Effector CD4-positive, alpha-beta T cell (primary cell): ENCODE data around the gene PELI1.
"Not testable (repeated sequence)": the region's sequence is repeated elsewhere in the genome, so short reads cannot be mapped to it uniquely, and the experiment has no call there.

Source experiments
- DNase-seq: peaks from one replicate; pipeline ENCODE4 v3.0.0-alpha.2; 2020

Gene PELI1

DNA sequence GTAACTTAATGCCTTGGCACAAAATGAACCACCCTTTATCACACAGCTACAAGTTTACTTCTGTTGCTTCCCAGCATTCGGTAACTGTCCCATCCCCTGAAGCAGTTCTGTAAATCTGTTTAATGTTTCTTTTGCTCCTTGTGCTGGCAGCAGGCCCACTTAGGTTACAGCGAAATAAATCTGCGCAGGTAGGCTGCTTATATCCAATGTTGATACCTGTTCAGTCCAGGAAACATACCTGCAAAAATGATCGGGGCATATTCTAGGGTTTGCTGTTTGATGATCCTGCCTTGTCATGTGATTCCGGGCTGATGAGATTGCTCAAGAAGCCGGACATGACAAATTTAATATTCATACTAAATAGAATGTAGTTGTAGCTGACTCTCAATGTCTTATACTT lies 23.3 kb downstream of the PELI1 start:
- no peak for DNase-seq

DNA sequence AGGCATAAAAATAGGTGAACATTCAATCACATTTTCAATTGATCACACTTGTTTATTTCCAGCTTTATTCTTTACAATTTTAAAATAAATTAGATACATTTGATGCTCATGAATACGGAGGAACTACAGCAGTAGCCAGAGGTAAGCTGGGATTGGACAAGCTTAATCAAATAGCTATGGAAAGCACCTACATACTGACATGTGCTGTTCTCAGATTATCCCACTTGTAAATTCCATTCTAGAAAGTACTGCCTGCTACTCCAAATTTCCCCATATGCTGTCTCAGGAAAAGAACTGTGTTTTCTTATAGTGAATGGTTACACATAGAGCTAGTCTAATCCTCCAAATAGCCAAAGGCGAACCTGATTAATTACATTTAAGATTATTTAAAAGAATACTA lies 24.2 kb downstream of the PELI1 start:
- no peak for DNase-seq

DNA sequence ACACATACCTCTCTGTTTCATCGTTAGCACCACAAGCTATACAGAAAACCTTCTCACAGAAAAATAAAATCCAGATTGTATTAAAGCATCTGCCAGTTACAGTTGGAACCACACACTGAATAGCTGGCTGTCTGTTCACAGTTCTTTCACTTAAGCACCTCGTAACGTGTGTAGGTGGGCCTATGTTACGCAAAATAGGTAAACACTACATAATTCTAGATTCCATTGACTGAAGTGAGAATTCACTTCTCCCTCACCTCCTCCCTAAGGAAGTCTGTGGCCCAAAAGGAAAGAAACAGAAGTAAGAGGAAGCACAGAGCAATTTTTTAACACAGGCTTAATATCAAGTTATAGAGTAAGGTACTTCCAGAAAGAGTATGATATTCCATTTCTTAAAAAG lies 24.9 kb downstream of the PELI1 start:
- no peak for DNase-seq

DNA sequence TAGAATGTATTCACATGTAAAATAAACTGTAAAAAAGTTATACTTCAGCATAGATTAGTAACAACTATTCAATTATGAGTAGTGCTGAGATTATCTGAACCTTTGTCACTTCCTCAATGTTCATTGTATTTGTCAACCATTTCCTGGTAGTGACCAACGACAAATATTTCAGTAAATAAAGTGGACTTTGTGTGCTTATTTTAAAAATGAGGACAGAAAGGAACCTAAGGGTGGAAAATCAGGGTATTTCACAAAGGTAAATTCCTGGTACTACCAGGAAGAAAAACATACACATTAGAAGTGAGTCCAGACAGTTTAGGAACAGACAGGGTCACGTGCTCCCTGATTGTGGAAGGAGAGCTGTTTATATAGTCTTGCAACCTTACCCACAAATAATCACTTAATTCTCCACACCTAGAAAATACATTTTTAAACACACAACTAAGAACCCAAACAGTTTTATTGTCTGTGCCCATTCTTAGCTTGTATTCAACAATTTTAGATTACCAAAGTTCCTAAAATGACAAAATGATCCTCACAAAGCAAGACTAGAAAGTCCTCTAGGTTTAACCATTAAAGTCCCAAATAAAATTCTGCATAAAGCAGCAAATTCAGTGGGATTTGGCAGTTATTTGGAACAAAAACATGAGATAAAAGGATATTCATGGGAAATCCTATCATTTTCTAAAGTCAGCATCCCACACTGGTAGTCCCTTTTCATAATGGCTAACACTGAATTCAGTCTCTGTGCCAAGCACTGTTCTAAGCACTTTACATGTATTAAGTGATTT lies 28.2 kb downstream of the PELI1 start:
- DNase-seq, result no peak

DNA sequence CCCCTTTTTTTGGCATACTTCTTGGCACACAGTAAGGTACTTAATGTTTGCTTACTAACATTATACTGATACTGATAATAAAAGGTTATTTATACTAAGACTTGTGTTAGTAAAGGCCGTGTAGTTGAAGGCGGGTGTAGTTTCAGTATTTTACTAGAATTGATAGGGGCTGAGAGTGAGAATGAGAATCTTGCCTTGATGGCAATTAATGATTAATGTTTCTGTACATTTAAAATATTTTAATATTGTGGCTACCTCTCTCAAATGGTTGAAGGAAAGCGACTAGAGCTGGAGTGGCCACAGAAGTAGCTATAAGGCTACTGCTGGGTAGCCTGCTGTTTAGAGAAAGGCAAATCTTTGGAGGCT lies 29.3 kb downstream of the PELI1 start:
- DNase-seq, result no peak

DNA sequence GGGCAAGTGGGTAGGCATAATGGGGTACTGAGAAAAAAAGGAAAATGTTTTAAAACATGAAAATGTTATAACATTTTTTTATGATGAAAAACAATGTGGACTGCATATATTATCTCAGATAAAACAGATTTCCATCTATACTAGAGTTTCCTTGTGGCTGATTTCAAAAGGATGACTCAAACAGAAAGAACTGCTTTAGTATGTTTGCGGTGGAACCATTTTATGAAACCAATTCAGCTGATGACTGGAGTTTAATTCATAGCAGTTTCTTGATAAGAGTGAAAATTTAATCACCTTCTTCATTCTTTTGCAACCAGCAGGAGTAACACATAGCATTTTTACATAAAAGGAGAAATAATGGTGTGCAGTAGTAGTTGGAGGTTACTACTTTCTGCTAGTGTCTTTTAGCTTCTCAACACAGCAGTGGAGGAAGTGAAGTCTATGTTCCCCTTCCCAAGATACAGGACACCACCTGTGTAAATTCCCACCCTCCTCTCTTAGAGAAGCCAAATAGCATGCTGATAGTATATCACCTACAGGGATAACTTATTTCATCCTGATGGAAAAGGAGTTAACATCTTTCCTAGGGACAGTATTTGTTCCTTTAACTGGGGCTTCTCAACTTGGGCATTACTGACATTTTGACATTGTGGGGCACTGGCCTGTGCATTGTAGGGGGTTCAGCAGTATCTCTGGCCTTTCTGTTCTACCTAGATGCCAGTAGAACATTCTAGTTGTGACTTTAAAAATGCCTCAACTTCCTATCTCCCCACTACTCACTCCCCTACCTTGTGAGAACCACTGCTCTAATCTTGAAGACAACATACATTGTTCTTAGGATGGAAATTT lies 29.9 kb downstream of the PELI1 start:
- DNase-seq, result no peak

DNA sequence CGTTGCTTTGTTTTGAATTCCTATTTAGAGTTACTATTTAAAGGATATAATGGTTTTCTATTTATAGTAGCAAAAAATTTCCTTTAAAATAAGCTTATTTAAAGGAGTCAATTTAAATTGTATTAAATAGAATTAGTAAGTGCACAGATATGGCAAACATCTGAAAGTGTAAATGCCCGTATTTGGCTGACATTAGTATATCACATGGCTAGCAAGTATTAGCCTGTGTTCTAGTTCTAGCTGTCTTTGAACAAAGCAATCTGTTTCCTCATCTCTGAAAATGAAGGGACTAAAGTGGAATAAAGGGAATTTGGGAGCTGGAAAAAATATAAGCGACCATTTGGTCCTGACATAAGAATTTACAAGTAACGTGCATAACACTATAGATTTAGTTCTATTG lies 32.2 kb downstream of the PELI1 start:
- no peak for DNase-seq

DNA sequence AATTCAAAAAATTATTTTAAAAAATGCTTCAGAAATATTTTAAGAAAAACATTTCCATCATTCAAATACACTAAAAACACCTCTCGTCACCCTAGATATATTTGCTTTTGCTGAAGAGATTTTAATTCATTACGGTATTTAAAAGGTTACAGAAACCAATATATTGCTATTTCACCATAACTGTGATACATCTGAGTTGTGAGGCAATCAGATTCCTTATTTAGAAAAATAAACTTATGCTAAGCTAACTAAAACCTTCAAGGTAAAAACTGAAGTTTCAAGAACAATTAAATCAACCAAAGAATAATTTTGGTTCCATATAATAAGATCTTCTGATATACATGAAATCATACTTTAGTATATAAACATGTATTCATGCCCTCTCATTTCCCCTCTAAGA lies 32.8 kb downstream of the PELI1 start:
- DNase-seq, result no peak

DNA sequence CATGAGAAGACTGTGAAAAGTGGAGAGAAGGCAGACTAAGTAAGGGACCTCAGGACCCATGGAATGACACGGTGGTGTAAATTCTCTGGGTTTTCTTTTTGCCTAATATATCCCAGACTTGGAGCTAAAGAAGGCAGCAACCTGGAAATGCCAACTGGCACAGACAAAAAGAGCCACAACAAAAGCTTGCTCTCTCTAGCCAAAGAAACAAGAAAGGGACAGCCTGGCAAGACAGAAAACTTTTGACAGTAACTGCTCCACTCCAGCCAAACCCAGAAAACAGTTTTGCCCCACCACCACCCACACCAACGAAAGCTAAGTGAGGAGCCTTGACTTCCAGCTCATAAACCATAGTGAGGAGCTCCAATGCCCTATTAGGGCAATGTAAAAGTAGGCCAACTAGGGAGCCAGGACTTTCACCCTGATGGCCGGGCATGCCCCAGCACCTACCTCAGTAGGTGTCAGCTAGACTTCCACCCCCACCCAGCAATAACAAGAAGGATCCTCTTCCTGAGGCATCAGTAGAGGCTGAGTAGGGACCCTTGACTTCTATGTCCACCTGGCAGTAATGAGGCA lies 35.5 kb downstream of the PELI1 start:
- DNase-seq, result no peak

DNA sequence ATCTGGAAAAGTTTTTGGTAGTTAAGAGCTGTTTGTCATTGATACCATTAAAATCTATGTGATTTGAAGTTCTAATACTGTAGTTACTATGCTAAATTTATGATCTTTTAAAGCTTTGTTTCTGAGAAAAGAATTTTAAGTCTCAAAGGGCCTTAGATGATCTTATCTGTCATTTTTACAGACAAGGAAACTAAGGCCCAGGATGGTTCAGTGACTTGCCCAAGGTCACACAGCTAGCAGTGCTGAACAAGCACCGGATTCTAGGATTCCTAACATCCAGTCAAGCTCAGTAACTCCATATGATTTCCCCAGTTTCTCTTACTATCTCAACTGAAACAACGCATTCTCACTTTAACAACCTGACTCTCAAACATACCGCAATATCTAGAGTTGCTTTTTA lies 37.7 kb downstream of the PELI1 start:
- DNase-seq, result no peak

DNA sequence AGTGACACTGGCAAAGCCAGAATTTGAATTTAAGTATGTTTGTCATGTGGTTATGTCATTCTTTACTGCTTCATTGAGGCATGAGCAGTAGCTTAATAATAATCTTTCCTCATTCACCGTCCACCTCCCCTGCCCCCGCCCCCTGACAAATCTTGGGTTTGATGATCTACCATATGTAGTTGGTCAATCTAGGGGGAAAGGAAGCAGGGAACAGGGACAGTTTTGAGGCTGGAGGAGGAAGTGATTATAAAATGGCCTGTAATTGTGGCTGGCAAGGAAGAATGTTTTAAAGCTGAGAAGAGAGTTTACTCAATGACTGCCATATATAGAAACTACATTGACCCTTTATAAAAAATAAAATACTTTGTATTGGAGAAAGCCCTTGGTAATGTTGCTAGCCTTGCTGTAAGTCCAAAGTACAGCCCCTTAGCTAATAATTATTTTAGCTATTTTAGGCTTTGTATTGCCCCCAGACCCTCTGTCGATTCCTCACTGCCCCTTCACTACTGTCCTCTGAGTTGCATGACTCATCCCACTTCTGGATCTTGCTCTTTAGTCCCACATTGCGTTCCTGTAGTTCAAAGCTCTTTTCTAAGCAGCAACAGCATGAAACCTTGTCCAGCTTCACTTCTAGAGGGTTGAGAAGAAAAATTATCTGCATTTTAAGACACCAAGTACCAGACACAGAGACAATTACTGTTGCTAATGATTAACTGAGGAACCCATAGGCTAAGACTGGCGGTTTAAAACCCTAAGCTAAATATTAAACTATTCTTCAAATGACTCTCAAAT lies 38.4 kb downstream of the PELI1 start:
- no peak for DNase-seq

DNA sequence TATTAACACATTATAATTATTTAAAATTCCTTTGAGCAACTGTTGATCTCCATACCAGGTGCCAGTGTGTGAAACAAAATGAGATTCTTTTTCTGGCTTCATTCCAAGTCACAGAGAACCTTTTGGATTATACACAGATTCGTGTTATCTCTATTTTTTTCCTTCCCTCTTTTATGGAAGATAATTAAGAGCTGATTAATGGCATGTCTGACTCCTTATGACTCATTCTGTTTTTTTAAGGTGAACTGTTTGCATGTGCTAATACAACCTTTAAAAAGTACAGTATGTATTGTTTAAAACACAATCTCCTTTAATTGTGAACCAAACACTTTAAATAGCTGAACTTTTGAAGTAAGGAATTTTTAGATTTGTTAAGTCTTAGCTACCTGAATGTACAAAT lies 39.3 kb downstream of the PELI1 start:
- DNase-seq, result no peak

DNA sequence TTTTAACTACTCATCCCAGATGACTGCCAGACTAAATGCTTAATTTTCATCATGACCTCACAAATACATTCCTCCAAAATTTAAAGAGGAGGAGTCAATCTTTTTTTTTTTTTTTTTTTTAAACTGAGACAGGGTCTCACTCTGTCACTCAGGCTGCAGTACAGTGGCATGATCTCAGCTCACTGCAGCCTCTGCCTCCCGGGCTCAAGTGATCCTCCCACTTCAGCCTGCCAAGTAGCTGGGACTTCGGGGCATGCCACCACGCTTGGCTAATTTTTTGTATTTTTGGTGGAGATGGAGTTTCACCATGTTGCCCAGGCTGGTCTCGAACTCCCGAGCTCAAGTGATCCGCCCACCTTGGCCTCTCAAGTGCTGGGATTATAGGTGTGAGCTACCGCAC lies 41.5 kb downstream of the PELI1 start:
- DNase-seq, result not testable (repeated sequence)

DNA sequence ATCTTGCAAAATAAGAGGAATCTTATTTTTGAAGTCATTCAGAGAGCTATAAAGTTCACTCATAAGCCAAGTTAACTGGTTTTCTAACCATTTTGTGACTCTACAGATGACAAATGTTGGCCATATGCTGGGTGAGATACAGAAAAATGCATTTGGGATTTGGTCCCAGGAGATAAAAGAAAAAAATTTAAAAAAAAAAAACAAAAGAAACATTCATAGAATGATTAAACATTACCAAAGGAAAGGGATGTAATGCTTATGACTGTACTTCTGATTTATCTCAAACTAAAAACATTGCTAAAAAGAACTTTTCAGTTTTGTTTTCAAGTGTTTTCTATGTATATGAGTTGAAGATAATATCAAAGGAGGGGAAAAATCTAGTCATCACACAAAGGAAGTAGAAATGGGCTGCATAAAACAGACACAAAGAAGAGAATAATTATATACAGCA lies 43.1 kb downstream of the PELI1 start:
- no peak for DNase-seq

DNA sequence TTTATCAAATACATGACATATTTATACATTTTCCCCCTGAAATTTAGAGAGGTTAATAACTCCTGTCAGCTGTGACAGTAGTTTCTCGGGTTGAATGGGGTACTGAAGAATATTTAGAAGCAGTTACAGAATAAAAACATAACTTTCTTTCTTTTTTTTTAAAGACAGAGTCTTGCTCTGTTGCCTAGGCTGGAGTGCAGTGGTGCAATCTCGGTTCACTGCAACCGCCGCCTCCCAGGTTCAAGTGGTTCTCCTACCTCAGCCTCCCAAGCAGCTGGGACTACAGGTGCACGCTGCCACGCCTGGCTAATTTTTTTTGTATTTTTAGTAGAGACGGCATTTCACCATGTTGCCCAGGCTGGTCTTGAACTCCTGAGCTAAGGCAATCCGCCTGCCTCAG lies 43.6 kb downstream of the PELI1 start:
- not testable (repeated sequence) for DNase-seq

DNA sequence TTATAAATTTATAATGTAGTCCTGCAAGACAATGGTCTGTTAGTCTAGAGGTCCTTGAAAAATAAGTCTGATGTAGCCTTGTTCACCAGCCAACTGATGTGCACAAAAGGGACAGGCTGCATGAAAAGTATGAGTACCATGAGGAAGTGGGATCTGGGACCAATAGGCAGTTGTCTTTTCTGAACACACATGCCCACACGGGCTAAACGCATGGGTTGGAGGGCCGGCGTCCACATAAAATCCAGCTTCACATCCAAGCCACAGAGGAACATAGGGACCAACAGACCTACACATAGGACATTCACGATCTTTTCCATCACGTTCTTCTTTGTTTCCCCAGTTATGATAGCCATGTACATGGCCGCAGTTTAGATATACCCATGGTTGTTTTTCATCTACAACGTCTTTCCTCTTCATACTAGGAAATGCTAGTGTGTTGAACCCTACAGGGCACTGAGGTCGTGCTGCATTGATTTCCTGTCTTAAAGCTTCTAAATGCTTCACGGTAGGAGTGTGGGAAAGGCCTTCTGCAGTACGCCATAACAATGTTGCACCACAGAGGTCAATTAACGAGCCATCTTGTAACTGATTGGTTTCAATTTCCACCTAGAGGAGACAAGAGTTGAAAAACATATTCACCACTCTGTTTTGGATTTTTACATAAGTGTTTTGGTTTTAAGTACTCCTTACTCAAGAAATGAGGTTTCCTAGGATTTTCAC lies 49.4 kb downstream of the PELI1 start:
- DNase-seq, result no peak

DNA sequence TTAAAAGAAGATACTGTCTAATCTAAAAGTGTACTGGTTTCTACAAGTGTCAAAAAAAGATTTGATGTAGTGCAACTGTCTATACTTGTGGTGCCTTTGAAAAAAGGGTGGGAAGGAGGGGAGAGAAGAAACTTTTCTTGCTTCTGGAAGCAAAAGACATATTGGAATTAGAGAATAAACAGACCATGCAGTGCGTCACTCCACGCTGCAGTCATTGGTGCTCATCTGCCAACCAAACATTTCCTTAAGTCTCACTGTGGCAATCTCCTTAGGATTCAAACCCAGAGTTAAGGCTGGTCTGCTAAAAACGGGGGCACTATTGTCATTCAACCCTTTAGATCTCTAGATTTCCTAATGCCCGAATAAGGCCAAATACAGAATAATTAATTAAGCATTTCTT lies 50.9 kb downstream of the PELI1 start:
- no peak for DNase-seq

DNA sequence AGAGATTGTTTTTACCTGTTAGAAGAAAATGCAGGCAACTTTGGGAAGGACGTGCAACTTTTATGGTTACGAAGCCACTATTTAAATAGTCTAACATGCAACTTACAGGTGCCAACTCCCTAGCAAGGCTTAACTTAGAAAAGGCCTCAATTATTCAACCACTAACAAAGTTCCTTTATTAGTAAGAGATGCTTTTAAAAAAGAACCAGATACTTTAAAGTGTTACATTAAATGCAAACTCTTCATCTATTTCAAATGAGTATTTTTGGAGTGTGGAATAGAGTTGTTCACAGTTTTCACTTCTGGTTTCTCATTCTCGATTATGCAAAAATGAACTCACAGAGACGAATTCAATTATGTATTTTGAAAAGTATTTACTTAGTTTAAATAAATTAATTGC lies 51.7 kb downstream of the PELI1 start:
- DNase-seq, result no peak

DNA sequence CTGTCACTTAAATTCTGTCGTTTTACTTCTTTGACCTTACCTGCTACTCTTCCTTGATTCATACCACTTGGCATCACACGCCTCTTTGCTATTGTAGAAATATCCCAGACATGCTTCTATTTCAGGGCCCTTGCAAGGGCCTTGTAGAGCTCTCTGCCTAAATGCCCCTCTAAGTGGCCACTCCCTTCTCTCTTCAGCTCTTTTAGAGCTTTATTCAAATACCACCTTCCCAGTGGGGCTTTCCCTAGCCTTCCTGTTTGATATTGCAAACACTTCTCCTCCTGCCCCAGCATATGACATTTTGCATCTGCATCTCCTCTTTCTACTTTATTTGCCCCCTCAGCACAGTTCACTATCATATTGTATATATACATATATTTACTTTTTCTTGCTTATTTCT lies 54.0 kb downstream of the PELI1 start:
- no peak for DNase-seq

DNA sequence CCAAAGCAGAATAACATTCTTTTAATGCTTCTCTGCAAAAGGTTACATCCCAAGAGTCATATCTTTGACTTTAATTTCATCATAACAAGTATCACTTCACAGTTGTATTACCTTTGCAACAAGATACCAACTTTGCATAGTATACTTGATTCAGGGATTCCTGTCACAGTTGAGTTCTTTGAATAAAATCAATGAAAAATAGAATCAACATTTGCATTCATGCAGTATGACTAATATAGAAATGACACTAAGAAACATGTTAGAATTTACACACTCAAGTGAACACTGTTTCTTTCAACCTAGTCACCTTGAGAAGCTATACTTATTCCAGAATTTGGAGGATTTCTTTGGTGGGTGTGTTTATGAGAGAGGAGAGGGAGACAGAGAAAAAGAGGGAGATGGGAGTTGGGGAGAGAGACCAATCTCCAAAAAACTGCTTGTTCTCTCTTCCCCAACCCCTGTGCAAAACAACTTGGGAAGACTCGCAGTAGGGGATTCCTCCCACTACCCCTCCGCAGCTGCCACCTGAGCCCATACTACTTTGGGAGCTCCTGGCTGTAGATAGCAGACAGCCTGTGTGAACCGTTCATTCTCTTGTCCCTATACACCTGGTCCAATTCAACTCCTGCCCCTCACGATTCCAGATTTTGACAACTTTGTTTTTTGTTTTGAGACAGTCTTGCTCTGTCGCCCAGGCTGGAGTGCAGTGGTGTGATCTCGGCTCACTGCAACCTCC lies 57.7 kb downstream of the PELI1 start:
- no peak for DNase-seq

DNA sequence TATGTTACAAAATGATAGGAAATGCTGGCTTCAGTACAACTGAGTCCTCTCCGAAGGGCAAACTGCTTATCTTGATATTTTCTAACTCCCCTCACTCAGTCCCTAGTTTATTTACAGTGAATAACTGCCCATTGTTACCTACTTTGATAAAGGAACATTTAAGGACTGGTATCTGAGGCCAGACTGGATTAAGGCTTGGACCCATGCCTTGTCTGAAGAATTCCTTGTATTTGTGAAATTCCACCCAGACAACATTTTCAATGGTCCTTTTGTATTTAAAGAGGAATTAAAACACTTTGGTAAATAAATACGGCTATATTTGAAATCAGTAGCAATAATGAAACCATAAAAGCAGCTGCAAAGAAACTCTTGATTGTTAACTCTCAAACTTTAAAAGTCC lies 58.3 kb downstream of the PELI1 start:
- DNase-seq, result no peak

DNA sequence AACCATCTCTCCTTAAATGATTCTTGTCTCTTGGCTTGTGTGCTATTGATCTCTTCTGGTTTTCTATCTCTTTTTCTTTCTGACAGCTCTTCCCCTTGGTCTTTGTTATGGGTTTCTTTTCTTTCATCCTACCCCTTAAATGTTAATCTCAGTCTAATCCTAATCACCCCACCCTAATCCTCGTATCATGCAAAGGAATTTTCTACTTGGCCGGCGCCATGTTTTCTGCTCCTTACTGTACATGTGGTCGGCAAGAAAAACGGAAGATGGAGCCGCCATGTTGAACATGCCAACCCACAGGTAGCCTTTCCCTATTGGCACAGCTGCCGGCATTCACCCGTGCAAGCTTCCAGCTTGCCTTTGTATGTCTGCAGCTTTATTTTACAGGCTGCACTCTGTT lies 63.2 kb downstream of the PELI1 start:
- DNase-seq, result no peak
